IPS-18c (cell line): ENCODE results near the gene CREB3L1.

ENCODE experiments used
- H3K4me3 ChIP-seq: 2 replicates; pipeline ENCODE4 v1.7.0; 2013; ENCODE audit warnings: low read depth, mild to moderate bottlenecking, low read length, moderate library complexity; ENCODE audit not compliant: insufficient read depth
- H3K9me3 ChIP-seq: one replicate; pipeline ENCODE4 v1.6.1; 2013; ENCODE audit warnings: mild to moderate bottlenecking, low read length, moderate library complexity; ENCODE audit not compliant: control insufficient read depth, insufficient read depth

CREB3L1 gene

GRCh38 chr11:46277622-46278386 lies at the start of gene CREB3L1:
CREB3L1 (plus strand) TSS chr11:46277662; CDS start chr11:46278112, 450 bp downstream.
- Histone ChIP-seq H3K9me3 (no peaks in the 10 kb centered on the region), H3K4me3 (peak within 1 kb of the TSS; percentile 74)

GRCh38 chr11:46229230-46229629 lies 48.2 kb upstream of the CREB3L1 start:
- no peaks in the 10 kb centered on the region for H3K9me3 ChIP-seq
- H3K4me3 ChIP-seq, result no peak overlapping the region

GRCh38 chr11:46234311-46234710 lies 43.2 kb upstream of the CREB3L1 start:
- Histone ChIP-seq H3K4me3 (no peak overlapping the region), H3K9me3 (no peaks in the 10 kb centered on the region)

GRCh38 chr11:46235777-46236688 lies 41.4 kb upstream of the CREB3L1 start:
- Histone ChIP-seq H3K9me3 (no peaks in the 10 kb centered on the region), H3K4me3 (no peak overlapping the region)

- H3K9me3 ChIP-seq, result no peaks in the 10 kb centered on the region
- H3K4me3 ChIP-seq, result peak overlapping the region; percentile 52
Measured at GRCh38 chr11:46236918-46237247, 40.6 kb upstream of the CREB3L1 start.

- H3K4me3 ChIP-seq, result peak overlapping the region; percentile 52
Measured at GRCh38 chr11:46237248-46238077, 40.0 kb upstream of the CREB3L1 start.

GRCh38 chr11:46238078-46238966 lies 39.1 kb upstream of the CREB3L1 start:
- Histone ChIP-seq H3K9me3 (no peaks in the 10 kb centered on the region), H3K4me3 (peak overlapping the region; percentile 52)

More at GRCh38 chr11:46237248-46238077, 40.0 kb upstream of the CREB3L1 start:
- H3K9me3 ChIP-seq, result no peaks in the 10 kb centered on the region

- Histone ChIP-seq H3K9me3 (no peaks in the 10 kb centered on the region), H3K4me3 (peak overlapping the region; percentile 52)
Measured at GRCh38 chr11:46238967-46239800, 38.3 kb upstream of the CREB3L1 start.

- no peak overlapping the region for H3K4me3 ChIP-seq
Measured at GRCh38 chr11:46239801-46240061, 37.7 kb upstream of the CREB3L1 start.

GRCh38 chr11:46240371-46240770 lies 37.1 kb upstream of the CREB3L1 start:
- no peak overlapping the region for H3K4me3 ChIP-seq
- no peaks in the 10 kb centered on the region for H3K9me3 ChIP-seq

More at GRCh38 chr11:46239801-46240061, 37.7 kb upstream of the CREB3L1 start:
- H3K9me3 ChIP-seq, result no peaks in the 10 kb centered on the region

- Histone ChIP-seq H3K9me3 (no peaks in the 10 kb centered on the region), H3K4me3 (no peak overlapping the region)
Measured at GRCh38 chr11:46240861-46241260, 36.6 kb upstream of the CREB3L1 start.

GRCh38 chr11:46242041-46242951 lies 35.2 kb upstream of the CREB3L1 start:
- Histone ChIP-seq H3K4me3 (peak overlapping the region; percentile 68), H3K9me3 (no peaks in the 10 kb centered on the region)

- Histone ChIP-seq H3K4me3 (peak overlapping the region; percentile 68), H3K9me3 (no peaks in the 10 kb centered on the region)
Measured at GRCh38 chr11:46242952-46243795, 34.3 kb upstream of the CREB3L1 start.

GRCh38 chr11:46243796-46244109 lies 33.7 kb upstream of the CREB3L1 start:
- Histone ChIP-seq H3K9me3 (no peaks in the 10 kb centered on the region), H3K4me3 (peak overlapping the region; percentile 68)
